A673 (cell line): Measurements from ENCODE around the gene GRID2. TPM values are rescaled to one million over a fixed set of nuclear protein-coding genes. Genes with fewer than 3 reads are reported as not detected.

ENCODE experiments used
- BruUV-seq: library from RNA; stranded (reverse); fragments of 400-500 nt; replicated peaks from 2 replicates; lab custom pipeline; 2021; lab: Mats Ljungman, UMichigan
- CTCF ChIA-PET: fragments of 300-600 bp; sonication (Branson Sonifier 250); formaldehyde crosslinking; loops from one replicate; lab custom pipeline; 2022; ENCODE audit warnings: antibody characterized with exemption; lab: Charles Lee
- POLR2A ChIA-PET: fragments of 300-600 bp; sonication (Branson Sonifier 250); formaldehyde crosslinking; loops from one replicate; lab custom pipeline; 2022; ENCODE audit warnings: antibody characterized with exemption; ENCODE audit not compliant: low non-redundant PET; lab: Charles Lee
- DNase-seq: peaks from one replicate; pipeline ENCODE4 v3.0.0-alpha.2; 2015; ENCODE audit warnings: low spot score
- H3K27ac ChIP-seq: fragments of 200-600 bp; sonication (generic); 2 replicates; pipeline ENCODE4 v1.5.1; 2016; ENCODE audit warnings: mixed run types, low read depth, mild to moderate bottlenecking, mixed read lengths, antibody characterized with exemption, low read length; ENCODE audit not compliant: poor library complexity, severe bottlenecking
- H3K27me3 ChIP-seq: fragments of 200-600 bp; sonication (generic); replicated peaks from 2 replicates; pipeline ENCODE4 v1.6.1; 2017; ENCODE audit warnings: mixed run types, low read depth, mild to moderate bottlenecking, mixed read lengths, antibody characterized with exemption, low read length; ENCODE audit not compliant: insufficient read depth, poor library complexity
- H3K36me3 ChIP-seq: fragments of 200-600 bp; sonication (generic); 2 replicates; pipeline ENCODE4 v1.6.1; 2016; ENCODE audit warnings: mixed run types, mild to moderate bottlenecking, mixed read lengths, antibody characterized with exemption, low read length; ENCODE audit not compliant: insufficient read depth, poor library complexity, severe bottlenecking
- H3K4me1 ChIP-seq: fragments of 200-600 bp; sonication (generic); 2 replicates; pipeline ENCODE4 v1.6.1; 2017; ENCODE audit warnings: mixed run types, mild to moderate bottlenecking, mixed read lengths, antibody characterized with exemption, low read length; ENCODE audit not compliant: insufficient read depth, poor library complexity, severe bottlenecking
- H3K4me3 ChIP-seq: fragments of 200-600 bp; sonication (generic); 2 replicates; pipeline ENCODE4 v1.5.1; 2016; ENCODE audit warnings: low read depth, mixed run types, mild to moderate bottlenecking, mixed read lengths, low read length; ENCODE audit not compliant: poor library complexity, severe bottlenecking
- H3K9me3 ChIP-seq: fragments of 200-600 bp; sonication (generic); 2 replicates; pipeline ENCODE4 v1.6.1; 2016; ENCODE audit warnings: mixed run types, low read depth, mild to moderate bottlenecking, mixed read lengths, antibody characterized with exemption, low read length; ENCODE audit not compliant: poor library complexity, severe bottlenecking
- EZH2 ChIP-seq: fragments of 200-600 bp; sonication (generic); IDR thresholded peaks from 2 replicates; pipeline ENCODE4 v1.6.1; 2017; ENCODE audit warnings: borderline replicate concordance, low read depth, mild to moderate bottlenecking, mixed read lengths, antibody characterized with exemption, low read length; ENCODE audit not compliant: poor library complexity, severe bottlenecking
- intact Hi-C: fragments of 100-400 bp; cut with micrococcal nuclease; formaldehyde crosslinking; loops from one replicate; pipeline ENCODE4 v1.10.0; 2022; ENCODE audit not compliant: unreplicated experiment
- total RNA-seq: library from RNA; stranded (reverse); gene quantifications from 2 replicates; pipeline ENCODE4 v1.2.3, GENCODE V29; 2021
- TF ChIP-seq, protein P1 (sequence below): fragments of 300-800, 200-600 bp; sonication (generic); conservative IDR thresholded peaks from 2 replicates; pipeline ENCODE4 v1.5.1; 2017; ENCODE audit warnings: low read depth, mild to moderate bottlenecking, antibody characterized with exemption, low read length, moderate library complexity, mixed read lengths

Gene GRID2
- total RNA-seq, 1 experiment from 2014 or later = not detected

DNA sequence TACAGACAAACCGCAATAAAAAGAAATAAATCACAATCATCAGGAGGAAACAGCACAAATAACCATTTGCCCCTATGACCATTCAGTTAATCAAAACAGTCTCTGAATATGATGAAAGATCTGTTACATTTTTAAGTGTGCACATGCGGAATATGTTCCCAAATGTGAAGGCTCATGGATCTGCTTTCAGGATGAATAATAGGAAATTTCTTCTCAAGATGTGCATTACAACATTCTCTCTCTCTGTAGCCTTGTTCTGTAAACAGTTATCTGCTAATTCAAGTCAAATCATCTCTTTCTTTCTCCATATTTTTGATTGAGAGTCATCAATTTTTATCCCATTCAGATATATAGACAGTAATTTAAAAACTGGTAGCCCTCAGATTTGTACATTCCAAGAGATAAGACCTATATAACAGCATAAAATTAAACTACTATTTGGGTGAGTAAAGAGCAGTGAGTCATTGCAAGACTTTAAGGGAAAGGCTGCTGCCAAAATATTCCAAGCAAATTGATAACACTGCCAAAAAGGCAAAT is 1090.8 kb downstream of the GRID2 start:
- BruUV-seq = no TSS peak
- no peak overlapping the region for H3K4me3 ChIP-seq
- H3K4me1 ChIP-seq = no peaks in the 10 kb centered on the region
- ChIA-PET POLR2A (no interaction called here), CTCF (no interaction called here)
- H3K27ac ChIP-seq = no peak overlapping the region
- no peaks in the 10 kb centered on the region for H3K36me3 ChIP-seq
- no peak for DNase-seq
- intact Hi-C loops = no loop called here
- H3K9me3 ChIP-seq = no peaks in the 10 kb centered on the region
- no peaks in the 10 kb centered on the region for H3K27me3 ChIP-seq
- TF ChIP-seq, protein P1, sequence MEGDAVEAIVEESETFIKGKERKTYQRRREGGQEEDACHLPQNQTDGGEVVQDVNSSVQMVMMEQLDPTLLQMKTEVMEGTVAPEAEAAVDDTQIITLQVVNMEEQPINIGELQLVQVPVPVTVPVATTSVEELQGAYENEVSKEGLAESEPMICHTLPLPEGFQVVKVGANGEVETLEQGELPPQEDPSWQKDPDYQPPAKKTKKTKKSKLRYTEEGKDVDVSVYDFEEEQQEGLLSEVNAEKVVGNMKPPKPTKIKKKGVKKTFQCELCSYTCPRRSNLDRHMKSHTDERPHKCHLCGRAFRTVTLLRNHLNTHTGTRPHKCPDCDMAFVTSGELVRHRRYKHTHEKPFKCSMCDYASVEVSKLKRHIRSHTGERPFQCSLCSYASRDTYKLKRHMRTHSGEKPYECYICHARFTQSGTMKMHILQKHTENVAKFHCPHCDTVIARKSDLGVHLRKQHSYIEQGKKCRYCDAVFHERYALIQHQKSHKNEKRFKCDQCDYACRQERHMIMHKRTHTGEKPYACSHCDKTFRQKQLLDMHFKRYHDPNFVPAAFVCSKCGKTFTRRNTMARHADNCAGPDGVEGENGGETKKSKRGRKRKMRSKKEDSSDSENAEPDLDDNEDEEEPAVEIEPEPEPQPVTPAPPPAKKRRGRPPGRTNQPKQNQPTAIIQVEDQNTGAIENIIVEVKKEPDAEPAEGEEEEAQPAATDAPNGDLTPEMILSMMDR = no peak
- no peak for TF ChIP-seq EZH2

DNA sequence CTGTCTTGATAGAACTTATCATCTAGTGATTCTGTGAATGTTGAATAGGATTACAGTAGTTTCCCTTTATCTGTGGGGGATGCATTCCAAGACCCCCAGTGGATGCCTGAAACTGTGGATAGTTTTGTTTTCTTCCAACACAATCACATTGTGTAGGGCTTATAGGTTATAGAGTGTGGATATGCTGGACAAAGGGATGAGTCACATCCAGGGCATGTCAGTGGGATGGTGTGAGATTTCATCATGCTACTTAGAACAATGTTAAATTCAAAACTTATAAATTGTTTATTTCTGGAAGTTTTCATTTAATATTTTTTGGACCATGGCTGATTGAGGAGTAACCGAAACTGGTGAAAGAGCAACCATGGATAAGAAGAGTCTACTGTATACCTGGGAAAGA is 1092.5 kb downstream of the GRID2 start:
- Histone ChIP-seq H3K4me3 (no peak overlapping the region), H3K4me1 (no peaks in the 10 kb centered on the region), H3K36me3 (no peaks in the 10 kb centered on the region), H3K27ac (no peak overlapping the region), H3K9me3 (no peaks in the 10 kb centered on the region), H3K27me3 (no peaks in the 10 kb centered on the region)
- TF ChIP-seq EZH2 = no peak
- TF ChIP-seq, protein P1 = no peak
- POLR2A ChIA-PET = no interaction called here
- BruUV-seq = no TSS peak
- DNase-seq = no peak
- CTCF ChIA-PET = no interaction called here
- intact Hi-C loops = no loop called here

DNA sequence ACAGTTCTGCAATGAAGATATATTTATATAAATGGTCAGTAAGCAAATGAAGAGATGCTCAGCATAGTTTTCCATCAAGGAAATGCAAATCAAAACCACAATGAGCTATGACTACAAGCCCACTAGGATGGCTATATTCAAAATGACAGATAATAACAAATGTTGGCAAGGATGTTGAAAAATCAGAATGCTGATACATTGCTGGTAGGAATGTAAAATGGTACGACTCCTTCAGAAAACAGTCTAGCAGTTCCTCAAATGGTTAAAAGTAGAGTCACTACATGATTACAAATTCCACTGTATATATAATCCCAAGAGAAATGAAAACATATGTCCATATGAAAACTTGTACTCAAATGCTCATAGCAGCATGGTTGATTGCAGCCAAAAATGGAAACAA is 1099.8 kb downstream of the GRID2 start:
- no peaks in the 10 kb centered on the region for H3K27me3 ChIP-seq
- H3K36me3 ChIP-seq = no peaks in the 10 kb centered on the region
- no TSS peak for BruUV-seq
- ChIA-PET CTCF (no interaction called here), POLR2A (no interaction called here)
- H3K27ac ChIP-seq = no peak overlapping the region
- no peak overlapping the region for H3K4me3 ChIP-seq
- H3K4me1 ChIP-seq = no peaks in the 10 kb centered on the region
- TF ChIP-seq EZH2 = no peak
- TF ChIP-seq, protein P1 = no peak
- intact Hi-C loops = no loop called here
- H3K9me3 ChIP-seq = no peaks in the 10 kb centered on the region
- no peak for DNase-seq
